Activated CD8-positive, alpha-beta memory T cell treated with anti-CD3 and anti-CD28 coated beads for 48 hours (primary cell): ENCODE data around the gene SLC22A2.
"Not testable (repeated sequence)": the region's sequence is repeated elsewhere in the genome, so short reads cannot be mapped to it uniquely, and the experiment has no call there.

ENCODE experiments used
- DNase-seq, 3 experiments: peaks; one replicate each; pipeline ENCODE4 v3.0.0-alpha.2; 2020; ENCODE audit warnings: low read depth in 2 of 3, low spot score in 2 of 3

The SLC22A2 gene

GRCh38 chr6:160252073-160252813 is 6.4 kb downstream of the SLC22A2 start:
- DNase-seq: no peak

GRCh38 chr6:160249671-160250070 is 8.9 kb downstream of the SLC22A2 start:
- no peak for DNase-seq

DNA sequence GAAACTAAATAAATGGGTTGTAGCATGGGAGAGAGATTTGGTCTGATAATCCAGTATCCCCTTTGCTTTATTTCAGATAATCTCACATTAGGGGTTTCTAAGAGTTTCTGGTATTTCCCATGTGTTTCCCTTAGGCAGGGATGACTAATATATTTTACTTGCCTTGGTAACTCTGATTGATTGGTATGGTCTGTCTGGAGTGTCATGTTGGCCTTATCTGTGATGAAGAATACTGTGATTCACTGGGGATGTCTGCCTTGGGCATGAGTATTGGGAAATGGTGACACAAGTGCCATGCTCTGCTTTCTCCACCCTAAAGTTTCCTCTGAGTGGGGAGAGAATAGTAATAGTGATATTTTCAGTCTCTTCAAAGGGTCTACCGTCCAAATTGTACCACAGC is 10.1 kb downstream of the SLC22A2 start:
- DNase-seq: no peak

DNA sequence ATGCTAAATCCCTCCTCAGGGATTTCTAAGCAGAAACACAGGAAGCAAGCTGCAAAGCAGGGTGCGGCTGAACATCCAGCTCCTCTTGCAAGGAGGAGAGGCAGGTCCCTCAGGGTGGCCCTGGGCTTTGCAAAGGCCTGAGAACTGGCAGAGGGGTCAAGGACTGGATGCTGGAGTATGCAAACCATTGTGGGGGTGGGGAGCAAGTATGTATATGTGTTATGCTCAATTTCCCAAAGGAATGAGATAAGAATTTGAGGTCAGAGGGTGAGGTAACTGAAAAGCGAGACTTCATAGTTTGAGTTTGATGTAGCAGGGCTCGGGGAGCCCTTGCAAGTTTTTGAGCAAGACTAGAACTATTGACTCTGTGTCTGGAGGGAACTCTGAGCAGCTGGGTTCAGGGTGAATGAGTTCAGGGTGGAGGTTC is 11.2 kb downstream of the SLC22A2 start:
- no peak for DNase-seq

DNA sequence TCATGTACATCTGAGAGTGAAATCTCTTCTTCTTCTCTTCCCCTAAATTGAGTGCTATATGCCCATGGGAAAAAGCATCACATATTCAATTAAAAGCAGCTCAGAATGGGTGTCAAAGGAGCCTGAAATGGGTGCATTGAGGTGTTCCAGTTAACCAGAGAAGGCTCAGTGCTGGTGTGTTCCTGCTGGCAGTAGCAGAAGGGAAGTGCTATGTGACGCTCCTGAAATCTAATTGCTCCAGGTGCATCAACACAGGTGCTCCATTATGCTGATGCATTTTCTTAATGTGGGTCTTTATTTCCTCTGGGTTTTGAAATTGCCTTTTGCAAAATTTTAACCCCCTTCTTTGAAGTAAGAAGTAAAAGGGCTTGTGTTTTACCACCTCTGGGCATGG is 17.9 kb downstream of the SLC22A2 start:
- no peak for DNase-seq

GRCh38 chr6:160239929-160240690 is 18.5 kb downstream of the SLC22A2 start:
- no peak for DNase-seq

DNA sequence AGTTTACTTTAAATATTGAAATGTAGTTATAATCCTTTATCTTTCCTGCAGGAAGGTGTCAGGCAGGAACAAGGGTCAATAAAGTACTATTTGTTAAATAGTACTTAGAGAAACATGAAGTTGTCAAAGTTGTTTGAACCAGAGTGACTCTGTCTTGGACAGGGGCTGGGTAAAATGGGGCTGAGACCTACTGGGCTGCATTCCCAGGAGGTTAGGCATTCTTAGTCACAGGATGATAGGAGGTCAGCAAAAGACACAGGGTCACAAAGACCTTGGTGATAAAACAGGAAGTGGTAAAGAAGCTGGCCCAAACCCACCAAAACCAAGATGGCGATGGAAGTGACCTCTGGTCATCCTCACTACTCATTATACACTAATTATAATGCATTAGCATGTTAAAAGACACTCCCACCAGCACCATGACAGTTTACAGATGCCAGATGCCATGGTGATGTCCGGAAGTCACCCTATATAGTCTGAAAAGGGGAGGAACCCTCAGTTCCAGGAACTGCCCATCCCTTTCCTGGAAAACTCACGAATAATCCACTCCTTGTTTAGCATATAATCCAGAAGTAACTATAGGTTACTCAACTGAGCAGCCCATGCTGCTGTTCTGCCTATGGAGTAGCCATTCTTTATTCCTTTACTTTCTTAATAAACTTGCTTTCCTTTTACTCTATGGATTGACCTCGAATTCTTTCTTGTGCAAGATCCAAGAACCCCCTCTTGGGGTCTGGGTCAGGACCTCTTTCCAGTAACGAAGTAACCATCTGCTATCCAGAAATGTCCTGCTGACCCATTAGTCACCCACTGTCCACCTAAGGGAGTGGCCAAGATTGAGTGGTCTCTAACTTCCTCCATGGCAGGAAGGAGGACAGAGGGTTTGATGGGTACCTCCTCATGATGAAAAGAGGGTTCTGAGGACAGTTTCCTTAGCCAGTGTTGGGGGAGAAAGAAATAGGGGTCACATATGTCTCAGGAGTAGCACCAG is 19.6 kb downstream of the SLC22A2 start:
- no peak for DNase-seq

DNA sequence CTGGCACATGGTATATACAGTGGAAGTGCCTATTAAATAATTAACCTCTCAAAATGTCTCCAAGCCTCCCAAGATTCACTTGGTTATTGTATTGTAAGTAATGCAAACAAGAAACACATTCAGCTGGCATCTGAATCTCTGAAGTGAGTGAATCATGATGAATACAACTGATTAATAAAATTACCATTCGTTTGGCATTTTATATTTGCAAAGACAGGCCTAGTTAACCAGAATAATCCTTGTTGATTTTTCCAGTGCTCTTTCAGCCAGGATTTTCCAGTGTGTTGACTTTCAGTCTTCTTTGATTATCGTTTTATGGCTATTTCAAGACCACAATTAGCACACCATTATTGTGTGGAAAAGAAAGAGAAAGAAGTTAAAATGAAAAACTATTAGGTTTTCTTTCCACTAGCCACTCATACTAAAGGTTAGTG is 20.3 kb downstream of the SLC22A2 start:
- no peak for DNase-seq

DNA sequence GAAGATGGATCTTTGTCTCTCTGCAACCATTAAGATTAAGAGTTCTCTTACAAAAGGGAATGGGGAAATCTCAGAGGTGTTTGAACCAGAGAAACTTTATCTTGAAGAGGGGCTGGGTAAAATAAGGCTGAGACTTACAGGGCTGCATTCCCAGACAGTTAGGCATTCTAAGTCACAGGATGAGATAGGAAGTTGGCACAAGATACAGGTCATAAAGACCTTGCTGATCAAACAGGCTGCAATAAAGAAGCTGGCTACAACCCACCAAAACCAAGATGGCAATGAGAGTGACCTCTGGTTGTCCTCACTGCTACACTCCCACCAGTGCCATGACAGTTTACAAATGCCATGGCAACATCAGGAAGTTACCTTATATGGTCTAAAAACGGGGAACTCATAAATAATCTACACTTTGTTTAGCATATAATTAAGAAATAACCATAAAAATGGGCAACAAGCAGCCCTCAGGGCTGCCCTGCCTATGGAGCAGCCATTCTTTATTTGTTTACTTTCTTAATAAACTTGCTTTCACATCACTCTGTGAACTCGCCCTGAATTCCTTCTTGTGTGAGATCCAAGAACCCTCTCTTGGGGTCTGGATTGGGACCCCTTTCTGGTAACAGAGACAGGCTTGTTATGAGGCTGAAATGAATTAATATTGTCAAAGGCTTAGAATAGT is 20.9 kb downstream of the SLC22A2 start:
- not testable (repeated sequence) for DNase-seq

GRCh38 chr6:160236235-160236872 is 22.3 kb downstream of the SLC22A2 start:
- DNase-seq: not testable (repeated sequence)

DNA sequence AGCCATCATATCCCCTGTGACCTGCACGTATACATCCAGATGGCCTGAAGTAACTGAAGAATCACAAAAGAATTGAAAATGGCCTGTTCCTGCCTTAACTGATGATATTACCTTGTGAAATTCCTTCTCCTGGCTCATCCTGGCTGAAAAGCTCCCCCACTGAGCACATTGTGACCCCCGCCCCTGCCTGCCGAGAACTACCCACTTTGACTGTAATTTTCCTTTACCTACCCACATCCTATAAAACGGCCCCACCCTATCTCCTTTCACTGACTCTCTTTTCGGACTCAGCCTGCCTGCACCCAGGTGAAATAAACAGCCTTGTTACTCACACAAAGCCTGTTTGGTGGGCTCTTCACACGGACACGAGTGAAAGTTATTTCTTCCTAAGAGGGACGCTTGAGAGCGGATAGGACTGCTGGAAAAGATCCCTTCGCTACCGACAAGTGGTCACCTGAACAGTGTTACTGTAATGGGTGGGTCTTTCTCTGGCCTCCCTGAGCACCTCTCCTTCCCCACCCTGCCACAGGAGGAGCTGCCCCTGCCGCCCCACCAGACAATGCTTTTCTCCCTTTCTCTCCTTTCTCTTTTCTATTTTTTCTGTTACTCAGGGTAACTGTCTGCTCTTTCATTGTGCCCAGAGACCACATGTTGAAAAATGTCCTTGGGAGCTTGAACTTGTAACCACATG is 24.5 kb downstream of the SLC22A2 start:
- not testable (repeated sequence) for DNase-seq

DNA sequence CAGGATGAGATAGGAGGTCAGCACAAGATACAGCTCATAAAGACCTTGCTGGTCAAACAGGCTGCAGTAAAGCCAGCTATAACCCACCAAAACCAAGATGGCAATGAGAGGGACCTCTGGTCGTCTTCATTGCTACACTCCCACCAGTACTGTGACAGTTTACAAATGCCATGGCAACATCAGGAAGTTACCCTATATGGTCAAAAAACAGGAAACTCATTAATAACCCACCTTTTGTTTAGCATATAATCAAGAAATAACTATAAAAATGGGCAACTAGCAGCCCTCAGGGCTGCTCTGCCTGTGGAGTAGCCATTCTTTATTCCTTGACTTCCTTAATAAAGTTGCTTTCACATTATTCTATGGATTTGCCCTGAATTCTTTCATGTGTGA is 30.9 kb downstream of the SLC22A2 start:
- DNase-seq: no peak

DNA sequence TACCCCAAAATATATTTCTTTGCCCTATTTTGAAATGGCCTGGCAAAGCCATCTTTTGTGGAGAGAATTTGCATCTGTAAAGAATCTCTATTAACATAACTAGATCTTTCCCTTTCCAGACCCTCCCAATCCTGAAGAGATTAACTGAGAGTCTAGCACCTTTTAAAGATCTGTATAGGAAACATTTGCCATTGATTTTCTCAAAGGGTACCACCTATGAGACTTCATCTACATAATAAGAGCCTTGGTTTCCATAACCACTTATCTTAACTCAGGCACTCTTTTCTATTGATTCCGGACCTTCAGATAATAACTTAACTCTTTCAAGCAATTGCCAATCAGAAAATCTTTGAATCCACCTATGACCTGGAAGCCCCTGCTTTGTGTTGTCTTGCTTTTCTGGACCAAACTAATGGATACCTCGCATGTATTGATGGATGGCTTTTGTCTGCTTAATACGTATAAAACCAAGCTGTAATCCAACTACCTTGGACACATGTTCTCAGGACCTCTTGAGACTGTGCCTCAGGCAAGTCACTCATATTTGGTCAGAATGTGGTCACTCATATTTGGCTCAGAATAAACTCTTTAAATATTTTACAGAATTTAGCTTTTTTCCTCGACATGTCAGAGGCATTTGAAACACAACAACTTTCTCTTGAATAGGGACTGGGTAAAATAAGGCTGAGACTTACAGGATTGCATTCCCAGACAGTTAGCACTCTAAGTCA is 31.4 kb downstream of the SLC22A2 start:
- DNase-seq: no peak

GRCh38 chr6:160226118-160226591 is 32.5 kb downstream of the SLC22A2 start:
- DNase-seq: peak in 2 of 3 experiments; percentile 3 to 18

DNA sequence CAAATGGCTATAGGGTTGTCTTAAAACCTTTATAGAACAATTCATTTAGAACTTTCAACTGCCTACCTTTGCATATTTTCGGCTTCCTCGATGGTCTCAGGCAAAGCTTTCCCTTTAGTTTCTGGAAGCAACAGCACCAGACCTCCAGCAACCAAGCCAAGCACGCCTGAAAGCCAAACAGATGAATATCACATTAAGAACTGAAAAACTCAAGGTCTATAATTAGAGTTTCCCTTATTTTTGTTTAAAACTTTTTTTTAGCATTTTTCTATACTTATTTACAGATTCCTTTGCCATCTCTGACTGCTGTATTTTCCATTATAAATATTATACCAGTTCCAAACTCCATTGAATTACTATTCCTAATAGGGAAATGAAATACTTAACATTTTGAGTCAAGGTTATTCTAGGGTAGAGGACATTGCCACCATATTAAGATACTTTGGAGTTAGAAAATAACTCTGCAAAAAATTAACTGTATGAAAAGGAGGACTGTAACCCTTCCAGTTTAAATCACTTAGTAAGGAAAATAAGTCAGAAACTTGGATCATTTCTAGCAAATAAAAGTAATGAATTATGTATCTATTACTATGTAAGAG is 33.9 kb downstream of the SLC22A2 start:
- no peak for DNase-seq

DNA sequence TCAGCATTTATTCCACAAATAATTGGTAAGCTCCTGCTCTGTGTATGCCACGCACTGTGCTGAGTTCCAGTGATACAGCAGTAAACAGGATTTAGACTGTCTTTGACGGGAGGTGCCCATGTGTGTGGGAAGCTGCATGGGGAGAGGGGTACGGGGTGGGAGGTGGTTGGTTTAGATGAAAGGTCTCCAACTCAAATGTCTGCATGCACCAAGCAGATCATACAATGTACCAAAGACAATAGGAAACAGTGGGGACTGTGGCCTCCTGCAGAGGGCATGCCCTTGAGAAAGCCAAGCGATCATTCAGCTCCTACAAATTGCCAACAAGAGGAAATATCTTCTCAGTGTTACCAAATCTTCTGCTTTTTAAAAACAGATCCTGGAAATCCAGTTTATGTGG is 36.1 kb downstream of the SLC22A2 start:
- no peak for DNase-seq

DNA sequence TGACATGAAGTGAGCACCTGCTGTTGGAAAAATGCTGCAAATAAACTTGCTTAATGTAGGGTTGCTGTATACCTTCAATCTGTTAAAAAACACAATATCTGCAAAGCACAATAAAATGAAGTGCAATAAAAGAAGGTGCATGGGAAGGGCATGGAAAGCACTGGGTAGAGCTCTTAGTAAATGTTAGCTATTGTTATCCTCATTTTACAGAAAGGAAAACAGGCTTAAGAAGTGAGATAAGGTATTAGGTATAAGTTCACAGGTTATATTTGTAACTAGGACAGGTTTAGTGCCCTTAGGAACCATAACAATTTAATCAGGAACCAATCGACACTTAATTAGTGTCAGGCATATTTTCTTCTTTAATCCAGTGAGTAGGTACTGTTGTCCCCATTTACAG is 36.7 kb downstream of the SLC22A2 start:
- no peak for DNase-seq

GRCh38 chr6:160221423-160221822 is 37.2 kb downstream of the SLC22A2 start:
- no peak for DNase-seq
